K562 (cell line): ENCODE results near the gene HOXD13. TPM values are rescaled to one million over a fixed set of nuclear protein-coding genes. Genes with fewer than 3 reads are reported as not detected.

ENCODE experiments used
- ASH1L ChIP-seq: fragments of 450-650 bp; IDR thresholded peaks from 2 replicates; pipeline ENCODE4 v1.6.1; 2018; ENCODE audit warnings: borderline replicate concordance, mild to moderate bottlenecking, low read depth; ENCODE audit not compliant: partially characterized antibody
- CBX5 ChIP-seq: IDR thresholded peaks from 2 replicates; pipeline ENCODE4 v1.6.1; 2014; ENCODE audit warnings: low read depth, borderline replicate concordance
- CHD4 ChIP-seq: fragments of 200-600 bp; sonication (generic); IDR thresholded peaks from 3 replicates; pipeline ENCODE4 v1.6.1; 2012; ENCODE audit warnings: low read depth, mild to moderate bottlenecking, mixed read lengths, low read length, inconsistent platforms; ENCODE audit not compliant: insufficient read depth, insufficient replicate concordance, poor library complexity, severe bottlenecking
- CREB1 ChIP-seq, 2 experiments: sonication (generic) in 1 of 2; formaldehyde crosslinking in 1 of 2; IDR thresholded peaks; 2 replicates each; pipeline versions ENCODE4 v1.6.1 to v1.8.0; 2012 to 2022; ENCODE audit warnings: inconsistent platforms in 1 of 2, mild to moderate bottlenecking in 1 of 2, missing genetic modification reagents in 1 of 2, moderate library complexity in 1 of 2
- EHMT2 ChIP-seq: fragments of 450-650 bp; IDR thresholded peaks from 2 replicates; pipeline ENCODE4 v1.6.1; 2018; ENCODE audit warnings: antibody characterized with exemption
- ELF2 ChIP-seq: fragments of 250-450 bp; sonication (Bioruptor Pico); IDR thresholded peaks from 2 replicates; pipeline ENCODE4 v1.5.0; 2021; ENCODE audit warnings: mild to moderate bottlenecking
- NFYB ChIP-seq: IDR thresholded peaks from 2 replicates; pipeline ENCODE4 v1.6.1; 2011; ENCODE audit warnings: mild to moderate bottlenecking, moderate library complexity; ENCODE audit not compliant: insufficient read length; ENCODE audit errors: extremely low read depth
- PTTG1 ChIP-seq: fragments of 450-650 bp; IDR thresholded peaks from 2 replicates; pipeline ENCODE4 v1.6.1; 2016; ENCODE audit warnings: low read depth, mild to moderate bottlenecking, missing genetic modification characterization, missing compliant biosample characterization
- RBM34 ChIP-seq: fragments of 200-400 bp; formaldehyde crosslinking; IDR thresholded peaks from 2 replicates; pipeline ENCODE4 v1.6.1; 2018; ENCODE audit warnings: low read length, borderline replicate concordance; ENCODE audit not compliant: insufficient read depth
- SMAD4 ChIP-seq: fragments of 250-450 bp; sonication (Bioruptor Pico); conservative IDR thresholded peaks from 2 replicates; pipeline ENCODE4 v1.8.0; 2021; ENCODE audit warnings: inconsistent platforms, mild to moderate bottlenecking, moderate library complexity
- ZBTB1 ChIP-seq: sonication (generic); formaldehyde crosslinking; IDR thresholded peaks from 2 replicates; pipeline ENCODE4 v1.8.1; 2023; ENCODE audit warnings: missing genetic modification reagents, low read depth, mild to moderate bottlenecking, borderline replicate concordance
- ZNF124 ChIP-seq: sonication (generic); formaldehyde crosslinking; IDR thresholded peaks from 2 replicates; pipeline ENCODE4 v1.8.1; 2022; ENCODE audit warnings: missing genetic modification reagents
- ZNF239 ChIP-seq: fragments of 250-450 bp; sonication (Bioruptor Pico); IDR thresholded peaks from 2 replicates; pipeline ENCODE4 v1.4.0; 2020; ENCODE audit warnings: mild to moderate bottlenecking
- ZNF253 ChIP-seq: fragments of 250-450 bp; sonication (Bioruptor Pico); conservative IDR thresholded peaks from 2 replicates; pipeline ENCODE4 v1.6.1; 2021; ENCODE audit warnings: mild to moderate bottlenecking
- ZNF431 ChIP-seq: sonication (generic); formaldehyde crosslinking; IDR thresholded peaks from 2 replicates; pipeline ENCODE4 v1.8.0; 2022; ENCODE audit warnings: mild to moderate bottlenecking, missing genetic modification reagents
- polyA plus RNA-seq, 8 experiments: library from polyadenylated mRNA; depleted of rRNA in 4 of 8; stranded (reverse) in 5 of 8; unstranded in 3 of 8; fragments of >200 nt; fragmentation: Nextera tagmentation in 2 of 8; fragmentation: Illumina TruSeq in 1 of 8; extraction: Ambion mirVana in 2 of 8; extraction: Trizol in 1 of 8; gene quantifications; 2 replicates each; pipeline versions ENCODE4 v1.2.1 to v1.2.3, GENCODE V29; 2011 to 2014; ENCODE audit warnings: inconsistent platforms in 1 of 8, missing spikeins in 1 of 8
- total RNA-seq, 7 experiments: library from RNA; depleted of rRNA in 6 of 7; stranded (reverse); fragments of >200 nt in 6 of 7; fragmentation: Illumina TruSeq in 2 of 7; extraction: Trizol in 2 of 7; gene quantifications; 2 replicates each; pipeline versions ENCODE4 v1.2.1 to v1.2.3, GENCODE V29; 2011 to 2021; ENCODE audit warnings: low replicate concordance in 1 of 7
- TF ChIP-seq, protein P1 (sequence below), 2 experiments: fragments of 450-650 bp in 1 of 2; sonication (generic) in 1 of 2; formaldehyde crosslinking; conservative IDR thresholded peaks; 2 replicates each; pipeline versions ENCODE4 v1.4.0 to v1.8.1; 2020 to 2022; ENCODE audit warnings: mild to moderate bottlenecking in 1 of 2, missing genetic modification reagents in 1 of 2
- TF ChIP-seq, protein P2 (sequence below): sonication (generic); formaldehyde crosslinking; IDR thresholded peaks from 2 replicates; pipeline ENCODE4 v1.4.0; 2020; ENCODE audit warnings: mild to moderate bottlenecking, missing genetic modification reagents
- TF ChIP-seq, protein P3 (sequence below): fragments of 250-450 bp; sonication (Bioruptor Pico); IDR thresholded peaks from 2 replicates; pipeline ENCODE4 v1.8.0; 2022; ENCODE audit warnings: moderate library complexity, mild to moderate bottlenecking, inconsistent platforms
- TF ChIP-seq, protein P4 (sequence below): sonication (generic); formaldehyde crosslinking; IDR thresholded peaks from 2 replicates; pipeline ENCODE4 v1.8.0; 2022; ENCODE audit warnings: missing genetic modification reagents, mild to moderate bottlenecking, borderline replicate concordance
- TF ChIP-seq, protein P5 (sequence below), 3 experiments: fragments of 200-800 bp in 1 of 3; sonication (Bioruptor generic) in 1 of 3; sonication (generic) in 1 of 3; formaldehyde crosslinking in 1 of 3; IDR thresholded peaks; 2 replicates each; pipeline versions ENCODE4 v1.6.1 to v1.8.0; 2016 to 2022; ENCODE audit warnings: mild to moderate bottlenecking in 2 of 3, missing compliant biosample characterization in 2 of 3, missing genetic modification characterization in 2 of 3, missing genetic modification reagents in 1 of 3

The HOXD13 gene
- total and polyA plus RNA-seq, 9 of the 15 experiments (the other 6 are each of a cell fraction or from before 2014, with no cell fraction given): 0.03 to 0.04 TPM; not detected in 7

DNA sequence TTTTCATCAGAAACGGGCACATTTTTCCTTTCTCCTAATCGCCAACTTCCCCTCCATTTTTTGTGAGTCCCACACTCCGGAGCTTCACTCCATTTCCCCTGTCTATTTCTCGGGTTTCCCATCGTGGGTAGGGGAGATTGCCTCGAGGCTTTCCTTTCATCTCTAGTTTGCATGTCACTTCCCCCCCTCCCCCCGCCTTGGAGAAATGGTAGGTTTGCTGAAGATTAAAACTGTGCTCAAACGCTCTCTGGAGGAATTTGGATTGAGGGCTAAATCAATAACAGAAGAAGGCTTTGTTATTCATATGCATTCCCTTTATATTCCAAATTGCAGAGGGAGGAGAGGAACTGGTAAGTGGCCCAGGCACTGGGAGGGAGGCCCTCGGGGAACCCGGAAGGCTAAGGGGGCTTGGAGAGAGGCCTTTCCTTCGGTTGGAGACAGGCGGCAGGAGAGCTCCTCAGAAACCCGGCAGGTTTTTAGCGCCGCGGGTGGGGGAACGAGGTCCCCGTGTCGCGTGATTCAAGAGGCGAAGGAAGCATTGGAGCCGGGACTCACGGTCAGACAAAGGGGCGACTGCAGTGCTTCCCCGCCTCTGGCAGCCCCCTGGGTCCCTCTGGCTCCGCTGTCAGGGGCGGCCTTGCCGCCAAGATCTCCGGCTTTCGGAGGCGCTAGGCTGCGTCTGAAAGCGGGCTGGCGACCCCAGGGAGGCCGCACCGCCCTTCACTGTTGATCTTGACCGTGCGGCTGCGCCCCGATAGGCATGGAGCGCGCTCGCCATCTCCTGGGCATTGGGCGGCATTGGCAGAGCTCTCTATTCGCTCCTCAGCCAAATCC lies 4.7 kb downstream of the HOXD13 start (continued):
- no peak for TF ChIP-seq NFYB
- TF ChIP-seq, protein P1, sequence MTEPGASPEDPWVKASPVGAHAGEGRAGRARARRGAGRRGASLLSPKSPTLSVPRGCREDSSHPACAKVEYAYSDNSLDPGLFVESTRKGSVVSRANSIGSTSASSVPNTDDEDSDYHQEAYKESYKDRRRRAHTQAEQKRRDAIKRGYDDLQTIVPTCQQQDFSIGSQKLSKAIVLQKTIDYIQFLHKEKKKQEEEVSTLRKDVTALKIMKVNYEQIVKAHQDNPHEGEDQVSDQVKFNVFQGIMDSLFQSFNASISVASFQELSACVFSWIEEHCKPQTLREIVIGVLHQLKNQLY (CRISPR knock-in tag; conservative IDR thresholded peaks at IDR 0.05): no peak
- TF ChIP-seq ZNF239 (CRISPR knock-in tag): no peak
- 0 out of 2 replicates have a peak, but pooled peaks have one; percentile 22 for TF ChIP-seq SMAD4 (CRISPR knock-in tag)
- no peak for TF ChIP-seq CHD4
- TF ChIP-seq CREB1 (IDR thresholded peaks at IDR 0.05): no peak
- TF ChIP-seq CREB1 (CRISPR knock-in tag; IDR thresholded peaks at IDR 0.05): no peak
- no peak for TF ChIP-seq ZNF431
- TF ChIP-seq, protein P2, sequence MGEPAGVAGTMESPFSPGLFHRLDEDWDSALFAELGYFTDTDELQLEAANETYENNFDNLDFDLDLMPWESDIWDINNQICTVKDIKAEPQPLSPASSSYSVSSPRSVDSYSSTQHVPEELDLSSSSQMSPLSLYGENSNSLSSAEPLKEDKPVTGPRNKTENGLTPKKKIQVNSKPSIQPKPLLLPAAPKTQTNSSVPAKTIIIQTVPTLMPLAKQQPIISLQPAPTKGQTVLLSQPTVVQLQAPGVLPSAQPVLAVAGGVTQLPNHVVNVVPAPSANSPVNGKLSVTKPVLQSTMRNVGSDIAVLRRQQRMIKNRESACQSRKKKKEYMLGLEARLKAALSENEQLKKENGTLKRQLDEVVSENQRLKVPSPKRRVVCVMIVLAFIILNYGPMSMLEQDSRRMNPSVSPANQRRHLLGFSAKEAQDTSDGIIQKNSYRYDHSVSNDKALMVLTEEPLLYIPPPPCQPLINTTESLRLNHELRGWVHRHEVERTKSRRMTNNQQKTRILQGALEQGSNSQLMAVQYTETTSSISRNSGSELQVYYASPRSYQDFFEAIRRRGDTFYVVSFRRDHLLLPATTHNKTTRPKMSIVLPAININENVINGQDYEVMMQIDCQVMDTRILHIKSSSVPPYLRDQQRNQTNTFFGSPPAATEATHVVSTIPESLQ (CRISPR knock-in tag): no peak
- no peak for TF ChIP-seq CBX5
- TF ChIP-seq ELF2: no peak
- TF ChIP-seq, protein P3, sequence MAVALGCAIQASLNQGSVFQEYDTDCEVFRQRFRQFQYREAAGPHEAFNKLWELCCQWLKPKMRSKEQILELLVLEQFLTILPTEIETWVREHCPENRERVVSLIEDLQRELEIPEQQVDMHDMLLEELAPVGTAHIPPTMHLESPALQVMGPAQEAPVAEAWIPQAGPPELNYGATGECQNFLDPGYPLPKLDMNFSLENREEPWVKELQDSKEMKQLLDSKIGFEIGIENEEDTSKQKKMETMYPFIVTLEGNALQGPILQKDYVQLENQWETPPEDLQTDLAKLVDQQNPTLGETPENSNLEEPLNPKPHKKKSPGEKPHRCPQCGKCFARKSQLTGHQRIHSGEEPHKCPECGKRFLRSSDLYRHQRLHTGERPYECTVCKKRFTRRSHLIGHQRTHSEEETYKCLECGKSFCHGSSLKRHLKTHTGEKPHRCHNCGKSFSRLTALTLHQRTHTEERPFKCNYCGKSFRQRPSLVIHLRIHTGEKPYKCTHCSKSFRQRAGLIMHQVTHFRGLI: no peak
- TF ChIP-seq, protein P4, sequence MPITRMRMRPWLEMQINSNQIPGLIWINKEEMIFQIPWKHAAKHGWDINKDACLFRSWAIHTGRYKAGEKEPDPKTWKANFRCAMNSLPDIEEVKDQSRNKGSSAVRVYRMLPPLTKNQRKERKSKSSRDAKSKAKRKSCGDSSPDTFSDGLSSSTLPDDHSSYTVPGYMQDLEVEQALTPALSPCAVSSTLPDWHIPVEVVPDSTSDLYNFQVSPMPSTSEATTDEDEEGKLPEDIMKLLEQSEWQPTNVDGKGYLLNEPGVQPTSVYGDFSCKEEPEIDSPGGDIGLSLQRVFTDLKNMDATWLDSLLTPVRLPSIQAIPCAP (CRISPR knock-in tag): no peak
- no peak for TF ChIP-seq ZNF253 (CRISPR knock-in tag)
- TF ChIP-seq RBM34: no peak
- TF ChIP-seq ZBTB1 (CRISPR knock-in tag): no peak
- TF ChIP-seq ASH1L: no peak
- no peak for TF ChIP-seq EHMT2
- TF ChIP-seq ZNF124 (CRISPR knock-in tag): no peak
- no peak for TF ChIP-seq PTTG1 (tag)
- TF ChIP-seq, protein P5, sequence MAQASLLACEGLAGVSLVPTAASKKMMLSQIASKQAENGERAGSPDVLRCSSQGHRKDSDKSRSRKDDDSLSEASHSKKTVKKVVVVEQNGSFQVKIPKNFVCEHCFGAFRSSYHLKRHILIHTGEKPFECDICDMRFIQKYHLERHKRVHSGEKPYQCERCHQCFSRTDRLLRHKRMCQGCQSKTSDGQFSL (CRISPR knock-in tag; IDR thresholded peaks at IDR 0.05): no peak
- TF ChIP-seq, protein P5 (tag; IDR thresholded peaks at IDR 0.05): 0 out of 4 replicates have a peak, but pooled peaks of 1 of the 2 experiments have one; percentile 42
